ENCODE measurements around the gene XPR1. TPM values are rescaled to one million over a fixed set of nuclear protein-coding genes. Genes with fewer than 3 reads are reported as not detected.

Gene XPR1
- total and polyA plus RNA-seq, 3 donors from 2014 or later = 34.8 to 76.2 (median 71.8) TPM

DNA sequence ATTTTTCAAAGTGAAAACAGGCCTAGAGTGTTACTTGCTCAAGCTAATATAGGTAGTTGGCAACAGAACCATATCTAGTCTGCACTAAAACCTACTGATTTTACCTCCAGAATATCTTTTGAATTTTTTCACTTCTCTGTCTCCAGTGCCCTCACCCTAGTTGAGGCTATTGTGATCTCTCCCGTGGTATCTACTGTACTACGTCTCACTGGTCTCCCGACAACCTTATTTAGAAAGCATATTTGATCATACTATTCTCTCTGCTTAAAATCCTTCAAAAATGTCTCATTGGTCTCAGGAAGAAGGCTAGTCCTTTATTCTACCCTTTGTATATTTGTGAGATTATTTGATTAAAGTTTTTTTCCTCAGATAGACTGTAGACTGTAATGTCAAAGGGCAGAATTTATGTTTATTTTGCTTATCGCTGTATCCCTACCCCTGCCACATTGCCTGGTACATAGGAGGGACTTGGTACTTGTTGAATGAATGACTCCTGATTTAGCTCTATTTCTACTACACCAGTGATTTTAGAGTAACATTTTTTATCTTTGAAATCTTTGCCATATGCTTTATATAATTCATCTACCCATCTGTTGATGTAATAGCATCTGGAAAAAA, 145.4 kb downstream of the XPR1 start:
- Histone ChIP-seq H3K4me1 (no peaks in the 10 kb centered on the region), H3K9me3 (no peaks in the 10 kb centered on the region), H3K27ac (no peak overlapping the region), H3K4me3 (no peak overlapping the region), H3K27me3 (no peaks in the 10 kb centered on the region), H3K36me3 (ENCODE audit: low read depth, missing control alignments) (no peaks in the 10 kb centered on the region)
- TF ChIP-seq, protein P1, sequence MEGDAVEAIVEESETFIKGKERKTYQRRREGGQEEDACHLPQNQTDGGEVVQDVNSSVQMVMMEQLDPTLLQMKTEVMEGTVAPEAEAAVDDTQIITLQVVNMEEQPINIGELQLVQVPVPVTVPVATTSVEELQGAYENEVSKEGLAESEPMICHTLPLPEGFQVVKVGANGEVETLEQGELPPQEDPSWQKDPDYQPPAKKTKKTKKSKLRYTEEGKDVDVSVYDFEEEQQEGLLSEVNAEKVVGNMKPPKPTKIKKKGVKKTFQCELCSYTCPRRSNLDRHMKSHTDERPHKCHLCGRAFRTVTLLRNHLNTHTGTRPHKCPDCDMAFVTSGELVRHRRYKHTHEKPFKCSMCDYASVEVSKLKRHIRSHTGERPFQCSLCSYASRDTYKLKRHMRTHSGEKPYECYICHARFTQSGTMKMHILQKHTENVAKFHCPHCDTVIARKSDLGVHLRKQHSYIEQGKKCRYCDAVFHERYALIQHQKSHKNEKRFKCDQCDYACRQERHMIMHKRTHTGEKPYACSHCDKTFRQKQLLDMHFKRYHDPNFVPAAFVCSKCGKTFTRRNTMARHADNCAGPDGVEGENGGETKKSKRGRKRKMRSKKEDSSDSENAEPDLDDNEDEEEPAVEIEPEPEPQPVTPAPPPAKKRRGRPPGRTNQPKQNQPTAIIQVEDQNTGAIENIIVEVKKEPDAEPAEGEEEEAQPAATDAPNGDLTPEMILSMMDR (IDR thresholded peaks at IDR 0.05) = no peak
- no peak for TF ChIP-seq POLR2A (IDR thresholded peaks at IDR 0.05)
- 78 to 90% methylated on average over 4 of the region's 4 CpGs for WGBS, 2 donors
- DNase-seq = no peak
- intact Hi-C loops (cut with DNase I; ENCODE audit: low total_unique reads) = no loop called here

DNA sequence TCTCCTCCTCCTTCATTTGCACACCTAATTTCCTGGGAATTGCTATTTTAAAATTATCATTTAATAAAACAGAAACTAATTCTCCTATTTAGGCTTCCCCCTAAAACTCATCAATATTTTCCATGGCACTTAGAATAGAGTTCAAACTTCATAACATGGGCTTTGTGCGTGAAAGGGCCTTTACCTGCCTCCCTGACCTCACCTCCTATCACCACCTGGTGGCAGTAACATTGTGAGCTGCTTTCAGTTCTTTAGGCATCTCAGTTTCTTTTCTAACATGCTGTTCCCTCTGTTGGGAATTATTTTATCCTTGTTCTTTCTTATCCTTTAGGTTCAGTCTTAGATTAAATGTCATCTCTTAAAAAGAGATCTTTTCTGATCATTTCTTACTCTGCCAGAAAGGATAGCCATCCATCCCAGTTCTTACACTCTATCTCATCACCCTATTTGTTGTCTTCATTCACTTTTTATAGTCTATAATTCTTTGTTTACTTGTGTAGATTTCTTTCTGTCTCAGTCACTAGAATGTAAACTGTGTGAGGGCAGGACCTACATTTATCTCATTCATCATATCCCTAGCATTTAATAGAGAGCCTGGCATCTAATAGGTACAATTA, 147.1 kb downstream of the XPR1 start:
- Histone ChIP-seq H3K9me3 (no peaks in the 10 kb centered on the region), H3K4me1 (no peaks in the 10 kb centered on the region), H3K4me3 (no peak overlapping the region), H3K36me3 (ENCODE audit: low read depth, missing control alignments) (no peaks in the 10 kb centered on the region), H3K27ac (no peak overlapping the region), H3K27me3 (no peaks in the 10 kb centered on the region)
- no peak for DNase-seq
- TF ChIP-seq POLR2A (IDR thresholded peaks at IDR 0.05) = no peak
- TF ChIP-seq, protein P1 (IDR thresholded peaks at IDR 0.05) = no peak
- intact Hi-C loops (cut with DNase I; ENCODE audit: low total_unique reads) = no loop called here
- WGBS, 2 donors = 87 to 90% methylated on average over 1 of the region's 1 CpG

- H3K4me1 ChIP-seq = no peaks in the 10 kb centered on the region
- no peak for DNase-seq
- H3K27me3 ChIP-seq = no peaks in the 10 kb centered on the region
- WGBS, 2 donors = 93 to 94% methylated on average over 3 of the region's 3 CpGs
- H3K36me3 ChIP-seq (ENCODE audit: low read depth, missing control alignments) = no peaks in the 10 kb centered on the region
- intact Hi-C loops (cut with DNase I; ENCODE audit: low total_unique reads) = no loop called here
- no peaks in the 10 kb centered on the region for H3K9me3 ChIP-seq
- no peak overlapping the region for H3K27ac ChIP-seq
- TF ChIP-seq, protein P1 (IDR thresholded peaks at IDR 0.05) = no peak
- TF ChIP-seq POLR2A (IDR thresholded peaks at IDR 0.05) = no peak
- H3K4me3 ChIP-seq = no peak overlapping the region
Observed at GRCh38 chr1:180779584-180779983, 147.8 kb downstream of the XPR1 start.

GRCh38 chr1:180781718-180782117, 149.9 kb downstream of the XPR1 start:
- no peaks in the 10 kb centered on the region for H3K4me1 ChIP-seq
- no peak overlapping the region for H3K27ac ChIP-seq
- intact Hi-C loops (cut with DNase I; ENCODE audit: low total_unique reads) = no loop called here
- 85 to 90% methylated on average over 6 of the region's 6 CpGs for WGBS, 2 donors
- H3K4me3 ChIP-seq = no peak overlapping the region
- H3K9me3 ChIP-seq = no peaks in the 10 kb centered on the region
- no peak for TF ChIP-seq POLR2A (IDR thresholded peaks at IDR 0.05)
- TF ChIP-seq, protein P1 (IDR thresholded peaks at IDR 0.05) = no peak
- H3K27me3 ChIP-seq = no peaks in the 10 kb centered on the region
- no peak for DNase-seq
- H3K36me3 ChIP-seq (ENCODE audit: low read depth, missing control alignments) = no peaks in the 10 kb centered on the region

DNA sequence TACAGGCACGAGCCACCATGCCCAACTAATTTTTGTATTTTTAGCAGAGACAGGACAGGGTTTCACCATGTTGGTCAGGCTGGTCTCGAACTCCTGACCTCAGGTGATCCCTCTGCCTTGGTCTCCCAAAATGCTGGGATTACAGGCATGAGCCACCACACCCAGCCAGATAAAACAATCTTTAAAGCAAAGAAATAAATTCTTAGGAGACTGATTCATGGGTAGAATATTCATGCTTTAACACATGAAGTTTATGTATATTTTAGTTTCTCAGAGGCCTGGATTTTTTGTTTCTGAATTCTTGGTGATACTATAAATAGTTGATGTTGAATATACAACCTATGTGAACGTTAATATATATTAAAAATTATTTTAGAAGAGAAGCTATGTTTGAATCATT, 153.5 kb downstream of the XPR1 start:
- Histone ChIP-seq H3K9me3 (no peaks in the 10 kb centered on the region), H3K4me1 (no peaks in the 10 kb centered on the region), H3K27me3 (no peaks in the 10 kb centered on the region), H3K27ac (no peak overlapping the region), H3K4me3 (no peak overlapping the region), H3K36me3 (ENCODE audit: low read depth, missing control alignments) (no peaks in the 10 kb centered on the region)
- no peak for TF ChIP-seq POLR2A (IDR thresholded peaks at IDR 0.05)
- TF ChIP-seq, protein P1 (IDR thresholded peaks at IDR 0.05) = no peak
- intact Hi-C loops (cut with DNase I; ENCODE audit: low total_unique reads) = no loop called here
- 86 to 88% methylated on average over 3 of the region's 3 CpGs for WGBS, 2 donors
- no peak for DNase-seq
